Fibroblast of upper back skin (primary cell): ENCODE data around the gene INTS11.

Experiments
- DNase-seq: peaks from one replicate; pipeline ENCODE4 v3.0.0-alpha.2; 2013

The INTS11 gene

DNA sequence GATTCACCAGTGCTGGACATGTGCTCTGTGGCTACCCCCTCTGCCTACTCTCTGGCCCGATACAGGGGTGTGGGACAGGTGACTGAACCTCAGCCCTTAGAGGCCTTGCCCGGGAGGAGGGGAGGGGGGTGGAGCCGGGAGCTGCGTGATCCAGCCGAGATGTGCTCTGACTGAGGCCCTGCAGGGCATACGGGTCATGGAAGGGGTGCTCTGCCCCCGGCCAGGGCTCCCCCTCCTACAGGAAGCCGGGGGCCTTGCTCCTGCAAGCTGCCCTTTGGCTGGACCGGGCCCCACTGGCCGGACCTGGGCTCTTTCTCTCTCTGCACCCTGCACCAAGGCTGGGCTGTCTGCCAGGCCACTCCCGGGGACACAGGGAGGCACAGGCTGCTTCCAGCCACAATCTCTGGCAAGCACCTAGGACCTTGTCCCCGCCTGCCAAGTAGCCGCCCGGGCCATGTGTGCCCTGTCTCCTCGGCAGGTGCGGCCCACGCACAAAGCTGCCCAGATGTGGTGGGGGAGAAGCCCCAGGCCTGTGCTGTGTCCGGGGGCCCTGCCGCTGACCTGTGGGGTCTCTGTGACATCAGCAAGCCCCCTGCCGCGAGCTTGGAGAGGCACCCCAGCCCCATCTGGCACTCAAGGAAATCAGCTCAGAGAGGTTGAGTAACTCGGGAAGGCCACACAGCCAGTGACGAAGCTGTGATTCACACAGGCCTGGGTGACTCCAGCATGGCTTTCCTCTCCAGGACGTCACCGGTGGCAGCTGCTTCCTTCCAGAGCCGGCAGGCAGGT is 42.7 kb downstream of the INTS11 start:
- no peak for DNase-seq

DNA sequence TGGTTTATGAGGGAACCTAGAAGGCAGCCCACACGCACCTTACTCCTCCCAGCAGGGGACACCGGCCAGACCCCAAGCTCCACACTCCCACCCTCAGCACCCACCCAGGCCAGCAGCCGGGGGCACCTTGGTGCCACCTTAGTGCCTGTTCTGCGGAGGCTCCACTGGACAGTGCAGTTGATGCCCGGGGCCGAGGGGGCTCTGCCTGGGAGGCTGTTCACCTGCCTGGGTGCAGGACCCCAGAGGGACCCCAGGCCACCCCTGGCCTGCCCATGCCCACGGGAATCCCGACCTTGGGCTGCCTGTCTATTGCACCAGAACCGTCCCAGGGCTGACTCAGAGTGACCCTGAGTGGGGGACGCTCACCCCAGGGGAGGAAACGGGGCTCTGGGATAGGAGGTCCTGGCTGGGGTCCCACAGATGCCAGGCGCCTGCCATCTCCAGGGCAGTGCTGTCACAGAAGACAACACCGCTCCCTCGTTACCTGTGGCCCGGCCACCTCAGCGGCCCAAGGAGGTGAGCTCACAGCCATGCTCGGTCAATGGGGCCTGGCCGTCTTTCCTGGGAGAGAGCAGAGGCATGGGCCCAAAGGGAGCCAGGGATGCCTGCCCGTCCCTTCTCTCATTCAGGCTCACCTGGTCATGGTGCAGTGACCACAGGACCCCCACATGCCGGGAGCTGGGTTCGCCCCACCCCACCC is 43.5 kb downstream of the INTS11 start:
- no peak for DNase-seq

DNA sequence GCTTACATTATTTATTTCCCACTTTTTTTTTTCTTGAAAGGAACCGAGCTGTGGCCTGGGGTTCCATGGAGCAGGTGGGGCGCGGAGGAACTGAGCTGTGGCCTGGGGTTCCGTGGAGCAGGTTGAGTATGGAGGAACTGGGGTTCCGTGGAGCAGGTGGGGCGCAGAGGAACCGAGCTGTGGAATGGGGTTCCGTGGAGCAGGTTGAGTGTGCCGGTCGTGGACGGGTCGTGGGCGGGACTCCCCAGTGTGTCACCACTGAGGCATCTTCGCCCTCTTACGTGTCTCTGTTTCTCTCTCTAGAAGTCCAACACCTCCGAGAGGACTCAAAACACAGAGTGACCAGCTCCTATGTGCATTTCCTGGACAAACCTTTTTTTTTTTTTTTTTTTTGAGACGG is 45.4 kb downstream of the INTS11 start:
- DNase-seq: no peak

GRCh38 chr1:1278620-1279019 is 45.8 kb downstream of the INTS11 start:
- no peak for DNase-seq

GRCh38 chr1:1275836-1276235 is 48.6 kb downstream of the INTS11 start:
- peak; percentile 33 for DNase-seq

DNA sequence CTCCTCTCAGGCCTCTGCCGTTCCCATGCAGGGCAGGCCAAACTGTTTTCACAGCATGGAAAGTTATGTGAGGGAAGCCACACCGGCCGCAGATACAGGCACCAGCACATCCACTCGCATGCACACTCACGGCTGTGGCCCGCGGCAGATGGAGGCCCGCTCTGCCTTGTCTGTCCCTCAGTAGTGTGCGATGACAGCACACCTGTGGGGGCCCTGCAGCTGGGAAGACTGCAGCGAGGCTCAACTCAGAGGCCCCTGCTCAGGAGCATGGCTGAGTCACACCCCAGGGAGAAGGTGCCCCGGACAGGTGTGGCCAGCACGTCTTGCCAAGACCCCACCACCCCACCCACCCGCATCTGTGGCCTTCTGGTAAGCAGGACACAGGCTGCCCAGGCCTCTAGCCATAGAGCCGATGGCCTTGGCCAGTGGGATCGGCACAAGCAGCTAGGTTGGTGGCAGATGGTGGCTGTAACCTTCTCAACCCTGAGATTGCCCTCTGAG is 49.5 kb downstream of the INTS11 start:
- no peak for DNase-seq

- no peak for DNase-seq
Observed at GRCh38 chr1:1274299-1274930, 50.0 kb downstream of the INTS11 start.

DNA sequence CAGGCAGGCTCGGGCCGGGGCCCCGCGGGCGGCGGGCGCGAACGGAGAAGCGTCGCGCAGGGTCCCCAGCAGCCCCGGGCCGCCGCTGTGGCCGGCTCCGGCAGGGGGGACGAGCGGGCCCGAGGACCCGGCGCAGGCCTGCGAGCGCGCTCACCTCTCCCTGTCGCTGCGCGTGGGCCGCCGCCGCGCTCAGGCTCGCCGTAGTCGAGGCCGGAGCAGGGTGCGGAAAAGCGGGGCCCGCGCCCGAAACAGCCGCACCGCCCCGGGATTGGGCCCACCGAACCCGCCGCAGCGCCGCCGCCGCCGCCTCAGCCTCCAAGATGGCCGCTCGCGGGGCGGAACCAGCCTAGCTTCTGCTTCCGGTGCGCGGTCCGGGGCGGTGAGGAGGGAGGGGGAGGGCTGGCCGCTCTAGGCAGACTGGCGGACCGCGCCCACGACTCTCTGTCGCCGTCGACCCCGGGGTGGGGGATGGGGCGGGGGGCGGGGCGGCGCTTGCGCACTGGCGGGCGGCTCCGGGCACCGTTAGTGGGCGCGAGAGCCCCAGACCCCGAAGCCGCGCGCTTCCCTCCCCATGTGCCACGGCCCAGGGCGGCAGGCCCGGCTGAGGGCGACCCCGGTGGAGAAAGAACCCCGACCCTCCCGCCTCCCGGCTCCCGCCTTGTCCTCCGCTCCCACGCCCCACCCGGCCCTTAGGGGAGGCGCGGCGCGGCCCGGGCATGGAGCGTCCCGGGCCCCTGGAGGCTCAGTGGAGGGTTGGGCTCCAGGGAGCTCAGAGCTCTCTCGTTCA is 50.8 kb downstream of the INTS11 start, which contains the start of gene UBE2J2:
Gene UBE2J2 (minus strand): TSS at position 343 of the 787 bp plus-strand sequence. CDS start 5,862 bp downstream, outside the sequence.
- peak; percentile 88 for DNase-seq

DNA sequence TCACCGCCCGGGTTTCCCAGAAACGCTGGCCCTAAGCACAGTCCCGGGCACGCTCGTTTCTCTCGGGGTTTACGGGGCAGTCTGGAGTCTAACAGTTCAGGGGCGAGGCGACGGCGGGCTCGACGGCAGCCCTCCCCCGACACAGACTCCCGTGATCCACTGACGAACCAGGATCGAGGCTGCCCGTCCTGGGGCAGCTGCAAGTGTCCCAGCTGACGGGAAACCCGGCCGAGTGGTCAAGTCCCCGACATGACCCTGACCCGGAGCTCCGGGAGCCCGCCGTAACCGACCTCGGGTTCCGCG is 51.3 kb downstream of the INTS11 start:
- DNase-seq: no peak

DNA sequence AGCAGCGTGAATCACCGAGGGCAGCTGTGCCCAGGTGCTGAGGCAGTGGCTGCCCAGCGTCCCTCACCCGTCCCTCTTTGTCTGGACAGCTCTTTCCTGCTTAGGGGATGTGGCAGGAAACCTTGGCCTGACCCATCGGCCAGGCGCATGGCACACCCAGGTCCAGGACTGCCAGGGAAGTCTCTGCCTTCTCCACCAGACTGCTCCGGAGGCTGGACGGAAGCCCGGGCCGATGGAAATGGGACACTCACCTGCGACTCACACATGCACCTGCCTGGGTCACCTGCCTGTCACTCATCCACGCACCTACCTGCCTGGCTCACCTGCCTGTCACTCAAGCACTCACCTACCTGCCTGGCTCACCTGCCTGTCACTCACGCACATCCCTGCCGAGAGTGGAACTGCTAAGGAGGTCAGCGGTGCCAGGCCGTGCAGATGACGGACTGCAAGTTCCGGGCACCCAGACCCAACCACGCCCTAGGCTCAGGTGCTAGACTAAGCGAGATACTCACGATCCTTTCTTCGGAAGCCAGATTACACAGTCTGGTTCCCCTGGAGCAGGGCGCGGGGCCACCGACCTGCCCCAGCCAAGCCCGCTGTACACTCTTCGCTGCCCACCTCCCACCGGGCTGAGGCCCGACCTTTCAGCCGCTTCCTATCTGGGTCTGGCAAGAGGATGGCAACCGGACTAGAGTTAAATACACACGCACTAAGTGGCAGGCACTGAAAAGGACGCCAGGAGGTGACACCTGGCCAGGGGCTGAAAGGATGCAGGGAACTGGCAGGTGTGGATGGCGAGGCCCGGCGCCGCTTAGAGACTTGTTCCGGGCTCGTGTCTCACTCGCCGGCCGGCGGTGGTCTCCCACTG is 51.9 kb downstream of the INTS11 start:
- DNase-seq: no peak

GRCh38 chr1:1270813-1271212 is 53.6 kb downstream of the INTS11 start:
- no peak for DNase-seq

DNA sequence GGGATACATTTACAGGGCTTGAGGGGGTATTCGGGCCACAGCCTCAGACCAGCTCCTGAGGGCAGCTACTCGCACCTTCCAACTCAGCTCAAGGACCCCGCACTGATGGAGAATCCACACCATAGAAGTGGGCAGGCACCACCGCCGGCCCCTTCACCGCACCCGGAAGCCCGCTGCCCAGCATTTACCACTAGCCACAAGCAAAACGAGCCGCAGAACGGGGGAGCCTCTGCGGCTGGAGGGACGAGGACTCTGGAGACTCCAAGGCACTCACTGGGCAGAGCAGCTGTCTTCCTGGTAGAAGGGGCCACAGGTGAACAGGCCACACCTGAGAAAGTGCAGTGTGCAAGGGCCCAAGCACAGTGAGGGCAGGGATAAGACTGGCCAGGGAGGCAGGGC is 56.2 kb downstream of the INTS11 start:
- no peak for DNase-seq

DNA sequence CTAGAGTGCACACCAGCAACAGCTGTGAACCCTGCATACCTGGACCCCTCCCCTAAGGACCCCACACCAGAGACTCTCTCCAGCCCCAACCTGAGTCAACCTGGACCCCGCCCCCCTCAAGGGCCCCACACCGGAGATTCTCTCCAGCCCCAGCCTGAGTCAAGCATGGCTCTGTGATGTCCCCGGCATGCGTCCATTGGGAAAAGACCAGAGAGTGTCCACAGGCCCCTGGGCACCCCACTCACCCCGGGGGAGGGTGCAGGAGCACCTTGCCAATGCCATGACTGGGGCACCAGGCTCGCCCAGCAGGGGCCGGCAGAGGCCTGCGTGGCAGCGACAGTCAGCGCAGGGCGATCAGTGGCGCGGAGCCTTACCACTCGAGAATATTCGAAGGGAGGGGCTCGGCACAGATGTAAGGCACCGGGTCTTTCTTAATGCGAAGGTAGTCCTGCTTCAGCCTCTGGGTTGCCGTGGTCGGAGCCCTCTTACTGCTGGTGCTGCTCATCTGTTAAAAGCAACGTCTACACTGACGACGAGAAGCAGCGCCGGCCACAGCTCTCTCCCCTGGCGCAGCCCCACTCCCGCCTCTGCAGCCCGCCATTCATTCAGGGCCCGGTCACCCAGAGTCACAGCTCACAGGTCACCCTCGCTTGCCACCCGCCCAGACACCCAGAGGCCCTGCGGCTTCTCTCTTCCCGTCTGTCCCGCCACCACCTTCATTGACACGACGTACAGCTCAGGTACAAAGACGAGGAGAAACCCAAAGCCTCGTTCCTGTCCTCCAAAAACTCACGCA is 56.8 kb downstream of the INTS11 start:
- DNase-seq: no peak

GRCh38 chr1:1264868-1265272 is 59.6 kb downstream of the INTS11 start:
- DNase-seq: peak; percentile 99

DNA sequence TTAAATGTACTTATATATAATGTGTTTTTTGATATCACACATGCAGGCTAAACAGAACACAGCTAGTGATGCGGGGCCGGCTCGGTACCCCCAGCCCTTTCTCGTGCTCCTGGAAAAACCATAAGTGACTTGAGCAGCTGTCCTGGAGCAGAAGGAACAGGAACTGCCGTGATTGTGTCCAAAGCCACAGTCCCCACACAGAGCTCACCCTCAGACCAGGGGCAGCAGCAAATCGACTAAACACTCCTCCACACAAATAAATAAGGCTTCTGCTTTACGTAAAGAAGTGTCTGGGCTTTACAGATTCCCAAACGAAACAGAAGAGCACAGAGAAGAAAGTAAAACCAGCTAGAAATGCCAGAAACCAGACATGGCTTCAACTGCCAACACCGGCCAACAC is 60.4 kb downstream of the INTS11 start:
- no peak for DNase-seq

DNA sequence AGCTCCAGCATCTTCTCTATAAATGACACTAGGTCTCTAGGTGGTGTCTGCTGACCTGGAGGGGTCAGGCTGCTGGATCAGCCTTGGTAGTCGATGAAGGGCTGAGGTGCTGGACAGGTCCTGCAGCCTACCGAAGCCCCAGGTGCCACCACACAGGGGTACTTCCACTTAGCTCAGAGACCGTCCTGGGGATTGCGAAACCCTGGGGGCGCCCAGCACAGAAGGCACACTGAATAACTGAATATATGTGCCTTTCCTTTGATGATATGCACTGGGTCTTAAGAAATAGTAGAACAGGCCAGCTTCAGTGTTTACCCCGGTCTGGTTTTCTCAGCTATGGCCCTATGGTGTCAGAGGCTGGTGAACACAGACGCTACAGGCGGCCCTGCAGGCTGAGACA is 61.7 kb downstream of the INTS11 start:
- no peak for DNase-seq

DNA sequence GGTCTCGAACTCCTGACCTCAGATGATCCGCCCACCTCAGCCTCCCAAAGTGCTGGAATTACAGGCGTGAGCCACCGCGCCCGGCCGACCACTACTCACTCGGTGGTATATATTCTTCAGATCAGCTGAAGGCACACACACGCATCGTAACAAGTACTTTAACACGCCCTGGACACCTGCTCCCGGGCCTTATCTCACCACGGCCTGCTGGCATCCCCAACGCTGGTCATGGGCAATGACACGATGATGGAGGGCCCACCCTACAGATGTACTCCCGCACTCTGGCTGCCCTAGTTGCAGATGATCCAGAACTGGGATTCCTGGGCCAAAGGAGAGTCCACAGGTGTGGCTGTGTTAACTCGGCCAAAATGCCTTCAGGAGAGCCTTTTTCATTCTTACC is 62.4 kb downstream of the INTS11 start:
- no peak for DNase-seq
